Astrocyte (in vitro differentiated cells and primary cell): ENCODE measurements around the gene TRPC4. TPM values are rescaled to one million over a fixed set of nuclear protein-coding genes. Genes with fewer than 3 reads are reported as not detected.
A peak's percentile ranks its signal among the peaks of the same experiment; 100 is the strongest.

Experiments
- DNase-seq: peaks from one replicate; pipeline ENCODE4 v3.0.0-alpha.2; 2010; ENCODE audit warnings: low read depth
- FAIRE-seq: peaks from 2 replicates; lab custom pipeline; 2011; peaks lifted over from hg19 to GRCh38; lab: Jason Lieb, UNC
- H2AFZ ChIP-seq: 2 replicates; pipeline ENCODE4 v1.6.0; 2012; ENCODE audit warnings: low read depth, low read length, inconsistent platforms
- H3K27ac ChIP-seq: 2 replicates; pipeline ENCODE4 v1.5.1; 2011; ENCODE audit warnings: low read depth, low read length, inconsistent platforms
- H3K27me3 ChIP-seq: 2 replicates; pipeline ENCODE4 v1.6.0; 2011; ENCODE audit warnings: low read length, inconsistent platforms; ENCODE audit not compliant: insufficient read depth
- H3K36me3 ChIP-seq: 2 replicates; pipeline ENCODE4 v1.5.1; 2011; ENCODE audit warnings: low read length, inconsistent platforms; ENCODE audit not compliant: insufficient read depth
- H3K4me1 ChIP-seq: 2 replicates; pipeline ENCODE4 v1.5.1; 2011; ENCODE audit warnings: low read length, inconsistent platforms; ENCODE audit not compliant: insufficient read depth
- H3K4me2 ChIP-seq: 2 replicates; pipeline ENCODE4 v1.6.0; 2012; ENCODE audit warnings: low read length, inconsistent platforms
- H3K4me3 ChIP-seq: 2 replicates; pipeline ENCODE4 v1.5.1; 2011; ENCODE audit warnings: low read depth, mild to moderate bottlenecking, low read length, inconsistent platforms; ENCODE audit not compliant: insufficient read depth
- H3K79me2 ChIP-seq: 2 replicates; pipeline ENCODE4 v1.6.0; 2012; ENCODE audit warnings: mild to moderate bottlenecking, low read length, inconsistent platforms; ENCODE audit not compliant: insufficient read depth
- H3K9ac ChIP-seq: 2 replicates; pipeline ENCODE4 v1.6.0; 2012; ENCODE audit warnings: mild to moderate bottlenecking, low read length, inconsistent platforms
- H3K9me3 ChIP-seq: 2 replicates; pipeline ENCODE4 v1.5.1; 2012; ENCODE audit warnings: low read depth, mild to moderate bottlenecking, low read length, inconsistent platforms; ENCODE audit not compliant: insufficient read depth
- H4K20me1 ChIP-seq: 2 replicates; pipeline ENCODE4 v1.6.0; 2012; ENCODE audit warnings: low read length, inconsistent platforms; ENCODE audit not compliant: insufficient read depth
- H3K27ac Mint-ChIP-seq: one replicate; pipeline ENCODE4 v1.8.0; 2021; ENCODE audit warnings: mild to moderate bottlenecking, mixed read lengths; ENCODE audit not compliant: unreplicated experiment
- H3K27me3 Mint-ChIP-seq: one replicate; pipeline ENCODE4 v1.8.0; 2021; ENCODE audit warnings: low read depth, mixed read lengths; ENCODE audit not compliant: unreplicated experiment
- H3K36me3 Mint-ChIP-seq: one replicate; pipeline ENCODE4 v1.8.0; 2021; ENCODE audit warnings: low read depth, mixed read lengths; ENCODE audit not compliant: unreplicated experiment
- H3K4me1 Mint-ChIP-seq: one replicate; pipeline ENCODE4 v1.8.0; 2021; ENCODE audit warnings: low read depth, mixed read lengths; ENCODE audit not compliant: unreplicated experiment
- H3K4me3 Mint-ChIP-seq: one replicate; pipeline ENCODE4 v1.8.0; 2021; ENCODE audit warnings: mild to moderate bottlenecking, moderate library complexity, mixed read lengths; ENCODE audit not compliant: unreplicated experiment
- H3K9me3 Mint-ChIP-seq: one replicate; pipeline ENCODE4 v1.8.0; 2021; ENCODE audit warnings: mild to moderate bottlenecking, mixed read lengths; ENCODE audit not compliant: unreplicated experiment
- CTCF ChIP-seq: IDR thresholded peaks from 2 replicates; pipeline ENCODE4 v1.5.1; 2011; ENCODE audit warnings: low read depth, mild to moderate bottlenecking, inconsistent platforms, low read length, moderate library complexity; ENCODE audit not compliant: insufficient read depth
- EZH2 ChIP-seq: IDR thresholded peaks from 2 replicates; pipeline ENCODE4 v1.6.1; 2012; ENCODE audit warnings: mild to moderate bottlenecking, low read length, inconsistent platforms; ENCODE audit not compliant: insufficient read depth
- total RNA-seq: library from RNA; stranded (reverse); gene quantifications from 2 replicates; pipeline ENCODE4 v1.2.1, GENCODE V29; 2021

Gene TRPC4
- total RNA-seq, 1 donor from 2014 or later: 14.4 TPM

GRCh38 chr13:37657134-37657533, 212.4 kb downstream of the TRPC4 start:
- H3K27ac ChIP-seq: peak overlapping the region; percentile 97
- peak; percentile 87 for DNase-seq

GRCh38 chr13:37656247-37656940, 213.2 kb downstream of the TRPC4 start:
- Mint-ChIP-seq H3K27ac (peak overlapping the region; percentile 99), H3K36me3 (no peaks in the 10 kb centered on the region), H3K4me3 (no peak overlapping the region), H3K9me3 (no peaks in the 10 kb centered on the region), H3K4me1 (peaks cover 10% of the 10 kb centered on the region), H3K27me3 (no peaks in the 10 kb centered on the region)
- Histone ChIP-seq H3K9me3 (no peaks in the 10 kb centered on the region), H3K27ac (peak overlapping the region; percentile 97), H3K4me2 (peak overlapping the region; percentile 62), H3K27me3 (no peaks in the 10 kb centered on the region), H3K36me3 (no peaks in the 10 kb centered on the region), H3K4me3 (no peak overlapping the region), H3K79me2 (no peaks in the 10 kb centered on the region), H3K9ac (peak overlapping the region; percentile 68), H4K20me1 (no peaks in the 10 kb centered on the region), H3K4me1 (peaks cover 21% of the 10 kb centered on the region), H2AFZ (no peak overlapping the region)
- TF ChIP-seq CTCF (no peak), EZH2 (no peak)
- peak; percentile 92 for FAIRE-seq
- peak; percentile 99 for DNase-seq

More at GRCh38 chr13:37657134-37657533, 212.4 kb downstream of the TRPC4 start:
- Mint-ChIP-seq H3K27me3 (no peaks in the 10 kb centered on the region), H3K9me3 (no peaks in the 10 kb centered on the region), H3K36me3 (no peaks in the 10 kb centered on the region), H3K27ac (peak overlapping the region; percentile 99), H3K4me3 (no peak overlapping the region), H3K4me1 (peaks cover 10% of the 10 kb centered on the region)
- no peaks in the 10 kb centered on the region for H3K36me3 ChIP-seq
- H3K9me3 ChIP-seq: no peaks in the 10 kb centered on the region
- no peaks in the 10 kb centered on the region for H3K27me3 ChIP-seq
- peak overlapping the region; percentile 62 for H3K4me2 ChIP-seq
- no peaks in the 10 kb centered on the region for H3K79me2 ChIP-seq
- TF ChIP-seq EZH2 (no peak), CTCF (no peak)
- FAIRE-seq: peak; percentile 43
- H4K20me1 ChIP-seq: no peaks in the 10 kb centered on the region
- H3K9ac ChIP-seq: peak overlapping the region; percentile 64
- H2AFZ ChIP-seq: no peak overlapping the region
- peaks cover 21% of the 10 kb centered on the region for H3K4me1 ChIP-seq
- H3K4me3 ChIP-seq: no peak overlapping the region

- Histone ChIP-seq H3K4me1 (peaks cover 20% of the 10 kb centered on the region), H3K4me3 (no peak overlapping the region), H3K9ac (no peak overlapping the region), H3K4me2 (no peak overlapping the region), H3K27me3 (no peaks in the 10 kb centered on the region), H3K36me3 (no peaks in the 10 kb centered on the region), H4K20me1 (no peaks in the 10 kb centered on the region), H3K27ac (no peak overlapping the region), H2AFZ (no peak overlapping the region), H3K79me2 (no peaks in the 10 kb centered on the region), H3K9me3 (no peaks in the 10 kb centered on the region)
- TF ChIP-seq EZH2: no peak
- TF ChIP-seq CTCF: no peak
- Mint-ChIP-seq H3K27ac (no peak overlapping the region), H3K36me3 (peaks cover 2% of the 10 kb centered on the region), H3K4me3 (no peak overlapping the region), H3K4me1 (peaks cover 3% of the 10 kb centered on the region), H3K27me3 (no peaks in the 10 kb centered on the region), H3K9me3 (no peaks in the 10 kb centered on the region)
- FAIRE-seq (no peak), DNase-seq (peak; percentile 47)
Observed at GRCh38 chr13:37652596-37652995, 217.0 kb downstream of the TRPC4 start.
